ENCODE results near the gene ZZZ3.

DNA sequence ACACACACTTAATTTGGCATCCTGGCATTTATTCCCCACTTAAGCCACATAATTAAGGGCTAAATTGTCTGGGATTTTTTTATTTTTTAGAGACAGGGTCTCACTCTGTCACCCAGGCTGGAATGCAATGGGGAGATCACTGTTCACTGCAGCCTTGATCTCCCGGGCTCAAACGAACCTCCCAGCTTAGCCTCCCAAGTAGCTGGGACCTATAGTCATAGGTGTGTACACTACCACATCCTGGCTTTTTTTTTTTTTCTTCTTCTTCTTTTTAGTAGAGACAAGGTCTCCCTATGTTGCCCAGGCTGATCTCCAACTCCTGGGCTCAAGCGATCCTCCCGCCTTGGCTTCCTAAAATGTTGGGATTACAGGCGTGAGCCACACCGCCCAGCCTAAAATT, 24.2 kb downstream of the ZZZ3 start:
- TF ChIP-seq EZH2 (IDR thresholded peaks at IDR 0.05; ENCODE audit: low read depth), result no peak
- TF ChIP-seq, protein P1, sequence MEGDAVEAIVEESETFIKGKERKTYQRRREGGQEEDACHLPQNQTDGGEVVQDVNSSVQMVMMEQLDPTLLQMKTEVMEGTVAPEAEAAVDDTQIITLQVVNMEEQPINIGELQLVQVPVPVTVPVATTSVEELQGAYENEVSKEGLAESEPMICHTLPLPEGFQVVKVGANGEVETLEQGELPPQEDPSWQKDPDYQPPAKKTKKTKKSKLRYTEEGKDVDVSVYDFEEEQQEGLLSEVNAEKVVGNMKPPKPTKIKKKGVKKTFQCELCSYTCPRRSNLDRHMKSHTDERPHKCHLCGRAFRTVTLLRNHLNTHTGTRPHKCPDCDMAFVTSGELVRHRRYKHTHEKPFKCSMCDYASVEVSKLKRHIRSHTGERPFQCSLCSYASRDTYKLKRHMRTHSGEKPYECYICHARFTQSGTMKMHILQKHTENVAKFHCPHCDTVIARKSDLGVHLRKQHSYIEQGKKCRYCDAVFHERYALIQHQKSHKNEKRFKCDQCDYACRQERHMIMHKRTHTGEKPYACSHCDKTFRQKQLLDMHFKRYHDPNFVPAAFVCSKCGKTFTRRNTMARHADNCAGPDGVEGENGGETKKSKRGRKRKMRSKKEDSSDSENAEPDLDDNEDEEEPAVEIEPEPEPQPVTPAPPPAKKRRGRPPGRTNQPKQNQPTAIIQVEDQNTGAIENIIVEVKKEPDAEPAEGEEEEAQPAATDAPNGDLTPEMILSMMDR (conservative IDR thresholded peaks at IDR 0.05), result no peak
